Measurements from ENCODE around the gene DCUN1D5. TPM values are rescaled to one million over a fixed set of nuclear protein-coding genes. Genes with fewer than 3 reads are reported as not detected.

The DCUN1D5 gene
- total RNA-seq, 2 donors from 2014 or later, result 47.0 to 51.5 TPM

DNA sequence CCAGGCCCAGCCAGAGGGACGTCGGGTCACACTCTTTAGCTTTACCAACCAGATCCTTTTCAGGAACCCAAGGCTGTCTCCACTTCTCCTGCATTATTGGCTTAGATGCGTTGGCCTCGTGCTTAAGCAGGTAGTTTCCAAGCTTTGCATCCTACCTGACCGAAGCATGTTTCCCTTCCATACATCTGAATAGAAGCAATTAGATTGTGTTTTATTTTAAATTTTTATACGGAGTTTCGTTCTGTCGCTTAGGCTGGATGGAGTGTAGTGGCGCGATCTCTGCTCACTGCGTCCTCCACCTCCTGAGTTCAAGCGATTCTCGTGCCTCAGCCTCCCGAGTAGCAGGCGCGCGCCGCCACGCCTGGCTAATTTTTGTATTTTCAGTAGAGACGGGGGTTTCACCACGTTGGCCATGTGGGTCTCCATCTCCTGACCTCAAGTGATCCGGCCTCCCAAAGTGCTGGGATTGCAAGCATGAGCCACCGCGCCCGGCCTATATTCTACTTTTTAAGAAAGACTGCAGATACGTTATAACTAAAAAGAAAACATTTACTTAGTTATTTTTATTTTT lies 17.9 kb upstream of the DCUN1D5 start:
- Mint-ChIP-seq H3K4me3 (peak overlapping the region; percentile 82), H3K27me3 (ENCODE audit: insufficient read depth) (no peaks in the 10 kb centered on the region), H3K36me3 (ENCODE audit: low read depth) (peaks cover 11% of the 10 kb centered on the region), H3K9me3 (no peaks in the 10 kb centered on the region), H3K27ac (peak overlapping the region; percentile 93), H3K4me1 (peaks cover 3% of the 10 kb centered on the region)
- Histone ChIP-seq H3K27ac (ENCODE audit: low read depth, low read length) (peak overlapping the region; percentile 89), H3K4me1 (ENCODE audit: control insufficient read depth, insufficient read depth, low read length) (peaks cover 5% of the 10 kb centered on the region), H3K27me3 (ENCODE audit: control insufficient read depth, insufficient read depth, low read length, poor library complexity, severe bottlenecking) (no peaks in the 10 kb centered on the region), H3K4me3 (ENCODE audit: low read length) (peak overlapping the region; percentile 99), H3K9me3 (ENCODE audit: control insufficient read depth, low read length) (peaks cover 5% of the 10 kb centered on the region), H3K36me3 (ENCODE audit: control insufficient read depth, insufficient read depth, low read length) (peaks cover 10% of the 10 kb centered on the region), H3K9ac (ENCODE audit: extremely low read depth, low read length, poor library complexity, severe bottlenecking) (peak overlapping the region; percentile 80)
- 18 to 20% methylated on average over 15 to 26 of the region's 26 CpGs for WGBS, 2 experiments (ENCODE audit: insufficient coverage in 1 of 2, insufficient read length in 1 of 2)
- TF ChIP-seq, protein P1, sequence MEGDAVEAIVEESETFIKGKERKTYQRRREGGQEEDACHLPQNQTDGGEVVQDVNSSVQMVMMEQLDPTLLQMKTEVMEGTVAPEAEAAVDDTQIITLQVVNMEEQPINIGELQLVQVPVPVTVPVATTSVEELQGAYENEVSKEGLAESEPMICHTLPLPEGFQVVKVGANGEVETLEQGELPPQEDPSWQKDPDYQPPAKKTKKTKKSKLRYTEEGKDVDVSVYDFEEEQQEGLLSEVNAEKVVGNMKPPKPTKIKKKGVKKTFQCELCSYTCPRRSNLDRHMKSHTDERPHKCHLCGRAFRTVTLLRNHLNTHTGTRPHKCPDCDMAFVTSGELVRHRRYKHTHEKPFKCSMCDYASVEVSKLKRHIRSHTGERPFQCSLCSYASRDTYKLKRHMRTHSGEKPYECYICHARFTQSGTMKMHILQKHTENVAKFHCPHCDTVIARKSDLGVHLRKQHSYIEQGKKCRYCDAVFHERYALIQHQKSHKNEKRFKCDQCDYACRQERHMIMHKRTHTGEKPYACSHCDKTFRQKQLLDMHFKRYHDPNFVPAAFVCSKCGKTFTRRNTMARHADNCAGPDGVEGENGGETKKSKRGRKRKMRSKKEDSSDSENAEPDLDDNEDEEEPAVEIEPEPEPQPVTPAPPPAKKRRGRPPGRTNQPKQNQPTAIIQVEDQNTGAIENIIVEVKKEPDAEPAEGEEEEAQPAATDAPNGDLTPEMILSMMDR (conservative IDR thresholded peaks at IDR 0.05), result no peak
- peak; percentile 59 for DNase-seq

DNA sequence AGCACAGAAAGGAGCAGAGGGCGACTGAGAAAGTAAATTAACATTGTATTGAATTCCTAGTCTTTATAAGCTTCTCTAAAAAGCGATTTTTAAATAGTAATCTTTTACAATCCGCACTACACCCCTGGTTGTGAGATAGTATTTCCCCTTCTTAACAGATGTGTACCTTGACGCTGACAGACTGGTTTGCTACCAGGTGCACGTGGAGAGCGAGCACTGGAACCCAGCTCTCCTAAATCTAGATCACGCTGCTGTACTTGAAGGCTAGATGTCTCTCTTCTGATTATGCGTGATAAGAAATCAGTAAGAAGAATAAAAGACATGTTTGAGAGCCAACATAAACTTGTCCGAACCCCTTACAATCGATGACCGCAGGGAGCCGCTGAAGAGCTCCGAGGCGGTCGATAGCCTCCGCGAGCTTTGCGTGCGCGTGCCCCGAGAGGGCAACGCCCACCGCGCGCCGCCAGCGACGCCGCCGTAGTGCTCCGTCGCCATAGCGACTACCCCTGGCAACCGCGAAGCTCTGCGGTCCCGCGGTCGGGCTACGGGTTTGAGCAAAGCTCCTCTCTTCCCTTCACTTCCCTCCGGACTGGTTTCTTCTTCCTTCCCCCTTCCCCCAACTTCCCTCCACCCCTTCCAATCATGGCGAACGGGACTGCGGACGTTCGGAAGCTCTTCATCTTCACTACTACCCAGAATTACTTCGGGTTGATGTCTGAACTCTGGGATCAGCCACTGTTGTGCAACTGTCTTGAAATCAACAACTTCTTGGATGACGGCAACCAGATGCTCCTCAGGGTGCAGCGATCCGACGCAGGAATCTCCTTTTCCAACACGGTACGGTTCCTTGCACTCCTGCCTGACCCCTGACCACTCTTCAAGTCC lies 17.2 kb upstream of the DCUN1D5 start, which contains the start of gene DYNC2H1:
Gene DYNC2H1, plus strand, starts transcription at position 494 of the 885 bp plus-strand sequence. Its CDS starts 149 bp downstream, at position 643.
- H3K27me3 ChIP-seq (ENCODE audit: control insufficient read depth, insufficient read depth, low read length, poor library complexity, severe bottlenecking), result no peaks in the 10 kb centered on the region
- H3K27ac ChIP-seq (ENCODE audit: low read depth, low read length), result peak within 1 kb of the TSS; percentile 89
- peak within 1 kb of the TSS; percentile 80 for H3K9ac ChIP-seq (ENCODE audit: extremely low read depth, low read length, poor library complexity, severe bottlenecking)
- peak within 1 kb of the TSS; percentile 99 for H3K4me3 ChIP-seq (ENCODE audit: low read length)
- peak within 1 kb of the TSS; percentile 93 for H3K27ac Mint-ChIP-seq
- H3K4me3 Mint-ChIP-seq, result peak within 1 kb of the TSS; percentile 82
- H3K9me3 ChIP-seq (ENCODE audit: control insufficient read depth, low read length), result peaks cover under 1% of the 10 kb centered on the region
- WGBS, 2 experiments (ENCODE audit: insufficient coverage in 1 of 2, insufficient read length in 1 of 2), result 1 to 4% methylated on average over 37 to 52 of the region's 53 CpGs
- H3K4me1 Mint-ChIP-seq, result peaks cover 6% of the 10 kb centered on the region
- peaks cover 5% of the 10 kb centered on the region for H3K36me3 Mint-ChIP-seq (ENCODE audit: low read depth)
- H3K27me3 Mint-ChIP-seq (ENCODE audit: insufficient read depth), result no peaks in the 10 kb centered on the region
- peaks cover 3% of the 10 kb centered on the region for H3K36me3 ChIP-seq (ENCODE audit: control insufficient read depth, insufficient read depth, low read length)
- peaks cover 10% of the 10 kb centered on the region for H3K4me1 ChIP-seq (ENCODE audit: control insufficient read depth, insufficient read depth, low read length)
- H3K9me3 Mint-ChIP-seq, result no peaks in the 10 kb centered on the region
- DNase-seq, result peak; percentile 96
- TF ChIP-seq, protein P1 (conservative IDR thresholded peaks at IDR 0.05), result peak; percentile 72

DNA sequence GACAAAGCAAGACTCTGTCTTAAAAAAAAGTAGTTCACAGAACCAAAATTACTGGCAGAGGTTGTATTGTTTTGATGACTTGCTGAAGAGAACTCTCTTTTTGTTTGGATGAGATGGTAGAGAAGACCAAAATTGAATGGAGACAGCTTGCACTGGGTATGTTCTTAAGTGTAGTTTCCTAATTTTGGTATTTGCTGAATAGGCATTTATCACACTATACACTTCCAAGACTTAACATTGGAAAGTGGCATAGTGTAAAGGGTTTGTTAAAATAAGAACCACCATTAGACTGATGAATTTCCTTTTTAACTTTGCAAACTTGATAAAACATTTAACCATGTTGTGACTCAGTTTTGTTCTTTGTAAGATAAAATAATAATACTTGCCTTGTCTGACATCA lies 5.3 kb upstream of the DCUN1D5 start:
- H3K4me1 Mint-ChIP-seq, result peaks cover 18% of the 10 kb centered on the region
- H3K27ac Mint-ChIP-seq, result no peak overlapping the region
- no peaks in the 10 kb centered on the region for H3K9me3 ChIP-seq (ENCODE audit: control insufficient read depth, low read length)
- no peak overlapping the region for H3K9ac ChIP-seq (ENCODE audit: extremely low read depth, low read length, poor library complexity, severe bottlenecking)
- H3K9me3 Mint-ChIP-seq, result peaks cover 2% of the 10 kb centered on the region
- peaks cover 17% of the 10 kb centered on the region for H3K4me1 ChIP-seq (ENCODE audit: control insufficient read depth, insufficient read depth, low read length)
- no peaks in the 10 kb centered on the region for H3K36me3 Mint-ChIP-seq (ENCODE audit: low read depth)
- H3K27me3 Mint-ChIP-seq (ENCODE audit: insufficient read depth), result peaks cover 31% of the 10 kb centered on the region
- TF ChIP-seq, protein P1 (conservative IDR thresholded peaks at IDR 0.05), result no peak
- DNase-seq, result no peak
- H3K27me3 ChIP-seq (ENCODE audit: control insufficient read depth, insufficient read depth, low read length, poor library complexity, severe bottlenecking), result peaks cover 31% of the 10 kb centered on the region
- H3K4me3 Mint-ChIP-seq, result no peak overlapping the region
- H3K4me3 ChIP-seq (ENCODE audit: low read length), result no peak overlapping the region
- H3K36me3 ChIP-seq (ENCODE audit: control insufficient read depth, insufficient read depth, low read length), result no peaks in the 10 kb centered on the region
- H3K27ac ChIP-seq (ENCODE audit: low read depth, low read length), result no peak overlapping the region

Data from endodermal cell (in vitro differentiated cells).